ENCODE results near the gene RTTN.
A peak's percentile ranks its signal among the peaks of the same experiment; 100 is the strongest.

Gene RTTN

DNA sequence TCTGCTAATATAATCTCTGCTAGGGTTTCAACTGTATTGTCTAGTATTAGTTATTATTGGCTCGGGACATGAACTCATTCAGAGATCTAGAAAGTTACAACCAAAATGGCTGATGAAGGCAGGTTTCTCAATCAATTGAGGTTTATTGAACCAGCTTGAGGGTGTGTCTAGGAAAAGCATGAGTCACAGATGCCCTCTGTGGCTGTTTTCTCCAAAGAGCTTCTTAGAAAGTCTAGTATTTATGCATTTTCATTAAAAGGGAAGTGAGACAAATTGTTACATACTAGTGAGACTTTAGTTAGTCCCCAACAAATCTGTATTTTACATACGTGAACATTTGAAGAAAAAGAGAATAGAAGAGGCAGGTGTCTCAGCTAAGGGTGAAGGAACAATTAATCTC lies 23.0 kb upstream of the RTTN start:
- H3K4me1 Mint-ChIP-seq (ENCODE audit: low read depth), result no peaks in the 10 kb centered on the region
- H3K4me3 Mint-ChIP-seq, result no peak overlapping the region
- no peak for DNase-seq

DNA sequence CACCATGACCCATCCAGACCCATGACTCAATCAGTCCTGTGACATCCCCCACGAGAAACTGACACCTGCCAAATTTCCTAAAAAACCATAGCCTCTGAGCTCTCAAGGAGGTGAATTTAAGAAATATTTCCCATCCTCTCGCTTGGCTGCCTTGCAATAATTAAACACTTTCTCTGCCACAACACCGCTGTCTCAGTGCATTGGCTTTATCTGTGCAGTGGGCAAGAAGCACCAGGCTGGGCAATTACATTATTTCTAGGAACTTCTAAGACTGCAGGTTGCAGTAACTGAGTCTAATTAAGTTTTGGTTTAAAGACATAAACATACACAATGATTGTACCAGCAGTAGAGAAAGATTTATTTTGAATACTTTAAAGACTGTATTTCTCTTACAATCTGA lies 22.0 kb upstream of the RTTN start:
- Mint-ChIP-seq H3K27ac (no peak overlapping the region), H3K9me3 (peaks cover 20% of the 10 kb centered on the region), H3K4me3 (no peak overlapping the region), H3K36me3 (ENCODE audit: low read depth) (no peaks in the 10 kb centered on the region), H3K27me3 (peaks cover 36% of the 10 kb centered on the region), H3K4me1 (ENCODE audit: low read depth) (no peaks in the 10 kb centered on the region)
- no peak for DNase-seq

More for the DNA sequence above, 23.0 kb upstream of the RTTN start:
- Mint-ChIP-seq H3K27me3 (peaks cover 29% of the 10 kb centered on the region), H3K27ac (no peak overlapping the region), H3K9me3 (peaks cover 20% of the 10 kb centered on the region), H3K36me3 (ENCODE audit: low read depth) (no peaks in the 10 kb centered on the region)

DNA sequence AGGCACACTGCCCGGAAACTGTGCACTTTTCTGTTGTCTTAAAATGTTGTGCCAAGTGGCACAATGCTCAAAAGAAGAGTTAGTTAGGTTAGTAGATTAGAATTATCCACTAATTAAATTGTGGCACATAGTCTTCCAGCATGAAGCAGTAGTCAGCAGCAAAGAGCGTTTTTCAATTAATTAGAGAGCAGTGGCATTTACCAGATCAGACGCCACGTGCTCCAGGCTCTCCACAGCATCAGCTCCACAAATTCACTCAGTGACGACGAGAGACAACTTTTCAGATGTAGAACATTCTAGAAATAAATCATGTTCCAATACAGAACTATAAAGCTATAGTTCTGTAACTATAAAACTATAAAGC lies 16.4 kb upstream of the RTTN start:
- Mint-ChIP-seq H3K4me3 (no peak overlapping the region), H3K36me3 (ENCODE audit: low read depth) (no peaks in the 10 kb centered on the region), H3K27me3 (peaks cover 52% of the 10 kb centered on the region), H3K27ac (no peak overlapping the region), H3K4me1 (ENCODE audit: low read depth) (no peaks in the 10 kb centered on the region), H3K9me3 (peaks cover 7% of the 10 kb centered on the region)
- no peak for DNase-seq

DNA sequence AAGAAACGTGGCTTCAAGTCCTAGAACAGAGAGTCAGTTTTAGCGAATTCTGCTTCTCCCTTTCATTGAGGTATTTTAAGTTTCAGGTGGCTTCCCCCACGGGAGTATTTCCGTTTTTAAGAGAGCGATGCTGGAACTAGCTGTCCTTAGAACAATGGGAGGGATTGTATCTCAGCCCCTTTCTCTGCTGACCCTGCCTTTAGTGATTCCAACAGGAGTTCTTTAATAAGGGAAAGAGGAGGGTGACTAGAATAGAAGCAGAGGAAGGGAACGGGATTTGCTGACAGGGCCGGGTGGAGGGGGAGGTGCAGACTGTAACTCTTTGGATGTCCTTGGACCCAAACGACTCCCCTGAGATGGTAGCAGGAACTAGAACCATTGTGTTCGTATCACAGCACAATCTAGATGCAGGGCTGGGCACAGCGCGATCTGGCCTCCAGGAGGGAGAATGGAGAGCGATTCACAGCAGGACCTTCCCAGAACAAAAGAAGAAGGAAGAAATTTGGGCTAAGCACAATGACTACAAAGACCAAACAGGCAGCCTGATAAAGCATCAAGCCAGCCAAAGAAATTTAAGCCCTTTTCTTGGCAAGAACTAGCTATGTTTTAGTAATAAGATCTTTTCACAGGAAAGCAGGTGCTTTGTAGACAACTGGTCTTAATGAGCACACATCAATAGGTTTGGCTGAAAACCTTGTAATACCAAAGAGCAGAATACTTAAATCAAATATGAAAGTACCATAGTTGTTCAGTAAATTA lies 15.8 kb upstream of the RTTN start:
- DNase-seq, result no peak
- H3K27me3 Mint-ChIP-seq, result peaks cover 52% of the 10 kb centered on the region
- H3K9me3 Mint-ChIP-seq, result peaks cover 3% of the 10 kb centered on the region
- H3K27ac Mint-ChIP-seq, result no peak overlapping the region
- no peak overlapping the region for H3K4me3 Mint-ChIP-seq
- H3K4me1 Mint-ChIP-seq (ENCODE audit: low read depth), result no peaks in the 10 kb centered on the region
- H3K36me3 Mint-ChIP-seq (ENCODE audit: low read depth), result no peaks in the 10 kb centered on the region

DNA sequence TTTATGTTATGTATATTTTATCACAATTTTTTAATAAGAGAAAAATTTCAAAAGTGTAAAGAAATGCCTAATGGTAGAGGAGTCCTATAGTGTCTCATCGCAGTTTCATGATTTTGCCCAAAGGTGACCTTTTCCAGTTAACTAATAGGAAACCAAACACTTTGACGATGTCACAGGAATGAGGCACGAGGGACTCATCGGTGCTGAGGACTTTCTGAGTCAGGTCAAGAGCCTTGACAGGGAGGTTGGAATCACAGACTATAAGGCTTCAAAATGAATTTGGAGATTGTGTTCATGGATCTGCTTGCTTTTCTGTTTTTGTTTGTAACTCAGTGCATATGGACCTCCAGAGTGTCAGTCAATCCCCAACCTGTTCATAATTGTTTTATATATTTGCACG lies 15.1 kb upstream of the RTTN start:
- Mint-ChIP-seq H3K36me3 (ENCODE audit: low read depth) (no peaks in the 10 kb centered on the region), H3K9me3 (peaks cover 3% of the 10 kb centered on the region), H3K27ac (no peak overlapping the region), H3K27me3 (peaks cover 54% of the 10 kb centered on the region), H3K4me3 (no peak overlapping the region), H3K4me1 (ENCODE audit: low read depth) (no peaks in the 10 kb centered on the region)
- DNase-seq, result no peak

DNA sequence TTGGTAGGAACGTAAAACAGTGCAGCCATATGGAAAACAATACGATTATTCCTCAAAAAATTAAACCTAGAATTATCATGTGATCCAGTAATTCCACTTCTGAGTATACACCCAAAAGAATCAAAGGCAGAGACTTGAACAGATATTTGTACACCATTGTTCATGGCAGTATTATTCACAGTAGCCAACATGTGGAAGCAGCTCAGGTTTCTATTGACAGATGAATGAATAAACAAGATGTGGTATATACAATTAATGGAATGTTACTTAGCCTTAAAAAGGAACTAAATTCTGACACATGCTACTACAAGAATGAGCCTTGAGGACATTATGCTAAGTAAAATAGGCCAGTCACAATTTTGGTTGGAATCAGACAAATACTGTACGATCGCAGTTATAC lies 14.2 kb upstream of the RTTN start:
- no peak overlapping the region for H3K4me3 Mint-ChIP-seq
- peaks cover 57% of the 10 kb centered on the region for H3K27me3 Mint-ChIP-seq
- no peaks in the 10 kb centered on the region for H3K4me1 Mint-ChIP-seq (ENCODE audit: low read depth)
- H3K9me3 Mint-ChIP-seq, result peaks cover 3% of the 10 kb centered on the region
- H3K27ac Mint-ChIP-seq, result no peak overlapping the region
- H3K36me3 Mint-ChIP-seq (ENCODE audit: low read depth), result no peaks in the 10 kb centered on the region
- no peak for DNase-seq

DNA sequence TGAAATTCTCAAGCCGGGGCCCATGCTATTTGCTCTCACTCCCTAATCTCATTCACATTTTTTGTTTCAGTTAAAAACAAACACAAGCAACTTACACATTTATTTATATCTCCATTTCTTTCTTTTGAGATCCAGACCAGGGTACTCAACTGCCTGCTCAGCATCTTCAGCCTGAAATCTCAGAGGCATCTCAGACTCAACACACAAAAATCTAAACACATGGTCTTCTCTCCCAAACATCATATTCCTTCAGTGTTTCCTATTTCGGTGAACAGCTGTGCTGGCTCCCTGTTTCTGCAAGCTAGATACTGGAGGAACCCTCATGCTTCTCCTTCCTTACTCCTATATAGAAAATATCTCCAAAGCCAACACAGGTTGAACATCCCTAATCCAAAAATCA lies 11.3 kb upstream of the RTTN start:
- H3K27me3 Mint-ChIP-seq, result peaks cover 50% of the 10 kb centered on the region

DNA sequence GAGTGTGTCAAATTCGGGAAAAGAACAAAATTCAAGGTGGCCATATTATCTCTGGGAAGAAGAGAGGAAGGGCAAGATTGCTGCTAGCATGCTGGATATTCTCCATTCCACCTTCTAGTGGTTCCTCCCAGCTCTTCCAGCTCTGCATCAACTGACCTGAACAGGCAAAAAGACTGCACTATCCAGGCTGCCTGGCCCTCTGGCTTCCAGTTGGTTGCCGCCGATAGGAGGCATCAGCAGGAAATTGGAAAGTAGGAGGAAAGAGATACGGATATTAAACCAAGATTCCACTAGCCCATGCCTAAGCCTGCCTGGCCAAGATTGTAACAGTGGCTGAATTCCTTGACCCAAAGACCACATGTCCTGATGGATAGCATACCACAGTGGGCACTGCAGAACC lies 1.7 kb upstream of the RTTN start:
- peaks cover 35% of the 10 kb centered on the region for H3K36me3 Mint-ChIP-seq (ENCODE audit: low read depth)
- no peak for DNase-seq
- no peak overlapping the region for H3K4me3 Mint-ChIP-seq
- peaks cover 33% of the 10 kb centered on the region for H3K4me1 Mint-ChIP-seq (ENCODE audit: low read depth)
- H3K27ac Mint-ChIP-seq, result peak overlapping the region; percentile 73
- H3K27me3 Mint-ChIP-seq, result peaks cover 7% of the 10 kb centered on the region
- no peaks in the 10 kb centered on the region for H3K9me3 Mint-ChIP-seq

More for the DNA sequence above, 11.3 kb upstream of the RTTN start:
- no peaks in the 10 kb centered on the region for H3K4me1 Mint-ChIP-seq (ENCODE audit: low read depth)
- H3K4me3 Mint-ChIP-seq, result no peak overlapping the region
- DNase-seq, result no peak
- H3K36me3 Mint-ChIP-seq (ENCODE audit: low read depth), result no peaks in the 10 kb centered on the region
- no peak overlapping the region for H3K27ac Mint-ChIP-seq
- H3K9me3 Mint-ChIP-seq, result peaks cover 3% of the 10 kb centered on the region

DNA sequence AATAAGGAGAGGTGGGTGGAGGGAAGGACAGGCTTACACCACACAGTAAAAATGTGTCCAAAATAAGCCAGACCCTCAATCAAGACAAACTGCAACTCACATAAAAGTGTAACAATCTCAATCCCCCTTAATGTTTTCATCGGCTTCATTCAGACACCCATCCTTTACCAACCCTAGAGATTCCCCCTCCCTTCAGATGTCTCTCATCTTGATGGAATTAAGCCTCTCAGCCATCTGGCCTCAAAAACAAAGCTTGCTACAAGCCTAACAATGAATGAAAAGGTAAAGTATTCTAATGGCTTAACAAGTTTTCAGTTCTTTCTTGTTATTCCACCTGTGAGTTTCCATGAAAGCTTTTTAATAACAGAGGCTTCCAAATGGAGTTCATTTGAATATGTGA lies 5.2 kb downstream of the RTTN start:
- no peaks in the 10 kb centered on the region for H3K27me3 Mint-ChIP-seq
- H3K4me3 Mint-ChIP-seq, result no peak overlapping the region
- H3K4me1 Mint-ChIP-seq (ENCODE audit: low read depth), result peaks cover 42% of the 10 kb centered on the region
- DNase-seq, result no peak
- no peak overlapping the region for H3K27ac Mint-ChIP-seq
- H3K9me3 Mint-ChIP-seq, result no peaks in the 10 kb centered on the region
- H3K36me3 Mint-ChIP-seq (ENCODE audit: low read depth), result peaks cover 95% of the 10 kb centered on the region

DNA sequence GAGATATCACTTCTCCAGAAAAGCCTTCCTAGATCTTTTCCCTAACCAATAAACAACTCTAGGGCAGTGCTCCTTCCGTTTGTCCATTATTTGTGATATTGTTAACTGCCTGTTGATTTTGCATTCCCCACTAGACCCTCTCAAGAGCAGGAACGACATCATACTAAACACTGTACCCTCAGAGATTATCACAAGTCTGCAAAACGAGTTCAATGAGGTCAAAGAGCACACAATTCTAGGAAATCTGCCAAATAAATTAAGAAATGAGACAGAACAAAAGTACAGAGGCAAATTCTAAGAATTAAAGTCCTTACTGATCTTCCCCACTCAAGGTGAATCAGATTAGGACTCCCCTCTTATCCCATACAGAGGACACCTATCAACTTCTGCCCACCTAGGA lies 7.6 kb downstream of the RTTN start:
- no peak for DNase-seq
- peaks cover 91% of the 10 kb centered on the region for H3K36me3 Mint-ChIP-seq (ENCODE audit: low read depth)
- H3K27ac Mint-ChIP-seq, result peak overlapping the region; percentile 32
- no peaks in the 10 kb centered on the region for H3K9me3 Mint-ChIP-seq
- H3K4me1 Mint-ChIP-seq (ENCODE audit: low read depth), result peaks cover 48% of the 10 kb centered on the region
- H3K27me3 Mint-ChIP-seq, result no peaks in the 10 kb centered on the region
- no peak overlapping the region for H3K4me3 Mint-ChIP-seq

DNA sequence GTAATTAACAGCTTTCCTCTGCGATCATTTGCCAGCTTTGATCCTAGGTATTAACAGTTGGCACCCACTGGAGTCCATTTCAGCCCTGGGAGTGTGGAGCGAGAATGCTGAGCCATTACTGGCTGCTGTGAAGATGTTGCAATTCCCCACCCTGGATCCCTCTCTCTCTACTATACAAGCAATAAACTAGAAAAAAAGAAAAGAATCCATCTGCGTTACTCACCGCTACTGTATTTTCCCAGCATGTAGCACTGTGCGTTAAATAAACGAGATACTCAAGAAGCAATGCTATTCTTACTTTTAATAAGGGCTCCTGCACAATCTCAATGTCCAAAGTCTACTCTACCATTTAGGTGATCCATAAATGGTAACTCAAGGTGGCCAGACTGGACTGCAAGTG lies 8.5 kb downstream of the RTTN start:
- Mint-ChIP-seq H3K4me1 (ENCODE audit: low read depth) (peaks cover 39% of the 10 kb centered on the region), H3K9me3 (no peaks in the 10 kb centered on the region), H3K4me3 (no peak overlapping the region), H3K36me3 (ENCODE audit: low read depth) (peaks cover 90% of the 10 kb centered on the region), H3K27me3 (no peaks in the 10 kb centered on the region), H3K27ac (peak overlapping the region; percentile 49)
- DNase-seq, result no peak

DNA sequence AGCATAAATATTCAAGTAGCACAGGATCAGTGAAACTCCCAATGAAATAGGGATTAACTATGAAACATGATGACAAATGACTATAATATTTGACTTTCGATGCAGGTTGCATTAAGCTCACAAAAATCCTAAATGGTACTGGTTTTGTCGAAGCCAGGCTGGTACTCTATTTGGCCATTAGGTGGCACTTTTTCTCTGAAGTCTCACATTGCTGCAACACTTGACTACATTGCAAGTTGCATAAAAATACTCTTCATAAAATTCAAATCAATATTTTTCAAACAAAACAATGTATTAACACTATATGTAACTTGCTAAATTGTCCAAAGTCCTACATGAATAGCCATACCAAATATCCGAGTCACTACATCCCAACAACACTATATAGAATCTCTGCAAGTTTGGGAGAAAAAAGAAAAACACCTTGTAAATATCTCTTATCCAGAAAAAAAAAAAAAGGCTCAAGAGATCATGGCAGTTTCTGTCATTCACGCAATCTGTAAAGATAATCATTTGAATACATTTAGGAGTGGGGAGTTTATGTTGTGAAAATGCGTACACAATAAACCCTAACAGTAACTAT lies 9.5 kb downstream of the RTTN start:
- H3K36me3 Mint-ChIP-seq (ENCODE audit: low read depth), result peaks cover 93% of the 10 kb centered on the region

DNA sequence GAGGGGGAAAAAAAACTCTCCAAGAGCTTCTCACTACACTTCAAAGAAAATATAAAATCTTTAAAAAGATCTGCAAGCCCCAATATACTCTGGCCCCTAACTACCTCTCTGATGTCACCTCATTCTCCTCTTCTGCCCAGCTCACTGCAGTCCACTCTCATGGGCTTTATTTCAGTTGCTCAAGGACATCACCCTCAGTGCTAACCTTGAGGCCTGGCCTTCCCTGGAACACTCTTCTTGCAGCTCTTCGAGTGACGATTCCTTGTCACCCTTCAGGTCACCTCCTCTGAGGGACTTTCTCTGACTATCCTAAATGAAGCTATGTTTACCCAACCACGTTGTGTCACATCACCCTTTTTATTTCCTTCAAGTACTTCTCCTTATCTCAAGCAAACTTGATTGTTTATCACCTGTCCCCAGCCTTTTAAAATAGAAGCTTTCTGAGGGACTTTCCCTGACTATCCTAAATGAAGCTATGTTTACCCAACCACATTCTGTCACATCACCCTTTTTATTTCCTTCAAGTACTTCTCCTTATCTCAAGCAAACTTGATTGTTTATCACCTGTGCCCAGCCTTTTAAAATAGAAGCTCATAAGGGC lies 10.4 kb downstream of the RTTN start:
- peak overlapping the region; percentile 81 for H3K27ac Mint-ChIP-seq
- H3K4me1 Mint-ChIP-seq (ENCODE audit: low read depth), result peaks cover 36% of the 10 kb centered on the region
- H3K4me3 Mint-ChIP-seq, result no peak overlapping the region
- H3K36me3 Mint-ChIP-seq (ENCODE audit: low read depth), result peaks cover 92% of the 10 kb centered on the region
- no peak for DNase-seq
- H3K9me3 Mint-ChIP-seq, result no peaks in the 10 kb centered on the region
- no peaks in the 10 kb centered on the region for H3K27me3 Mint-ChIP-seq

More for the DNA sequence above, 9.5 kb downstream of the RTTN start:
- H3K27me3 Mint-ChIP-seq, result no peaks in the 10 kb centered on the region
- H3K9me3 Mint-ChIP-seq, result no peaks in the 10 kb centered on the region
- H3K4me1 Mint-ChIP-seq (ENCODE audit: low read depth), result peaks cover 37% of the 10 kb centered on the region
- DNase-seq, result no peak
- H3K4me3 Mint-ChIP-seq, result no peak overlapping the region
- no peak overlapping the region for H3K27ac Mint-ChIP-seq

DNA sequence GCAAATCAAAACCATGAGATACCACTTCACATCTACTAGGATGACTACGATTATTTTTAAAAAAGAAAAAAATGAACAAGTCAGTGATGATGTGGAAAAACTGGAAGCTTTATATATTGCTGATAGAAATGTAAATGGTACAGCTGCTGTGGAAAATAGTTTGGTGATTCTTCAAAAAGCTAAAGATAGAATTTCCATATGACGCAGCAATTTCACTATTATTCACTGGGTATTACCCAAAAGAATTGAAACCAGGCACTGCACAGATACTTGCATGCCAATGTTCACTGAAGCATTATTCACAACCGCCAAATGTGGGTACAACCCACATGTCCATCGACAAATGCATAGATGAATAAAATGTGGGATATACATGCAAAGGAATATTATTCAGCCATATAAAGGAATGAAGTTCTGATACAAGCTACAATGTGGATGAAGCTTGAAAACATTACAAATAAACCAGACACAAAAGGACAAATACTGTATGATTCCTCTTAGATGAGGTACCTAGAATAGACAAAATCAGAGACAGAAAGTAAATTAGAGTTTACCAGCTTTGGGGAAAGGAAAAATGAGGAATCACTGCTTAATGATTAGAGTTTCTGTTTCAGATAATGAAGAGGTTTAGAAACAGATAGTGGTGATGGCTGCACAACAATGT lies 11.1 kb downstream of the RTTN start:
- Mint-ChIP-seq H3K9me3 (no peaks in the 10 kb centered on the region), H3K4me3 (no peak overlapping the region), H3K4me1 (ENCODE audit: low read depth) (peaks cover 36% of the 10 kb centered on the region), H3K27me3 (no peaks in the 10 kb centered on the region), H3K36me3 (ENCODE audit: low read depth) (peaks cover 92% of the 10 kb centered on the region), H3K27ac (peak overlapping the region; percentile 92)
- DNase-seq, result no peak

DNA sequence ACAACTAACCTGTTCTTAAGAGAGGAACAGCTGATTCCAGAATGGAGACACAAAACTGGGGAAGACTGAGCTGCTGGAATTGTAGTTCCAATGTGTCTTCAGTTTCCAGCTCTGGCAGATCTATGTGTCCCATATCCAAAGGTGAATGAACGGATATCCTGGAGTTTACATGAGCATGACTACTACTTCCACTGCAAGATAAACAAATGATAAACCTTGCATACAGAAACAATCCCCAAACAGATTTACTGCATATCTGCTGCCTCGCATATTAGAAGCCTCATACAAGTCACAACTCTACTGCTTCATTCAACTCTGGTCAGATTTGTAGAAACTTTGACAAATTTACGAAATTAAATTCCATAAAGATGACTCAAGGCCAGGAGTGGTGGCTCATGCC lies 15.0 kb downstream of the RTTN start:
- no peak for DNase-seq
- Mint-ChIP-seq H3K9me3 (no peaks in the 10 kb centered on the region), H3K27ac (peak overlapping the region; percentile 18), H3K4me3 (no peak overlapping the region), H3K4me1 (ENCODE audit: low read depth) (peaks cover 24% of the 10 kb centered on the region), H3K27me3 (no peaks in the 10 kb centered on the region), H3K36me3 (ENCODE audit: low read depth) (peaks cover 93% of the 10 kb centered on the region)
